Activated CD4-positive, alpha-beta T cell treated with anti-CD3 and anti-CD28 coated beads for 4 hours (primary cell): ENCODE data around the gene PSMB7.

Experiments used
- DNase-seq, 2 donors: peaks; one replicate each; pipeline ENCODE4 v3.0.0-alpha.2; 2020

Gene PSMB7

GRCh38 chr9:124377551-124378406 is 37.5 kb downstream of the PSMB7 start:
- no peak for DNase-seq

- no peak for DNase-seq
Measured at GRCh38 chr9:124376329-124376728, 38.9 kb downstream of the PSMB7 start.

- no peak for DNase-seq
Measured at GRCh38 chr9:124375726-124376125, 39.5 kb downstream of the PSMB7 start.

GRCh38 chr9:124373851-124374250 is 41.4 kb downstream of the PSMB7 start:
- no peak for DNase-seq

- no peak for DNase-seq
Measured at GRCh38 chr9:124373386-124373785, 41.9 kb downstream of the PSMB7 start.

- no peak for DNase-seq
Measured at GRCh38 chr9:124372038-124372437, 43.2 kb downstream of the PSMB7 start.

GRCh38 chr9:124370896-124371582 is 44.2 kb downstream of the PSMB7 start:
- no peak for DNase-seq

- DNase-seq = no peak
Measured at GRCh38 chr9:124369231-124369797, 45.9 kb downstream of the PSMB7 start.

GRCh38 chr9:124368692-124369091 is 46.5 kb downstream of the PSMB7 start:
- no peak for DNase-seq

GRCh38 chr9:124366476-124367220 is 48.6 kb downstream of the PSMB7 start:
- no peak for DNase-seq

GRCh38 chr9:124365036-124365435 is 50.2 kb downstream of the PSMB7 start:
- DNase-seq = no peak

GRCh38 chr9:124364141-124364540 is 51.1 kb downstream of the PSMB7 start:
- no peak for DNase-seq

- DNase-seq = no peak
Measured at GRCh38 chr9:124363326-124364096, 51.7 kb downstream of the PSMB7 start.

GRCh38 chr9:124361128-124361527 is 54.1 kb downstream of the PSMB7 start:
- DNase-seq = no peak

GRCh38 chr9:124359855-124360678 is 55.2 kb downstream of the PSMB7 start:
- DNase-seq = no peak

- no peak for DNase-seq
Measured at GRCh38 chr9:124359426-124359825, 55.8 kb downstream of the PSMB7 start.

GRCh38 chr9:124358631-124359030 is 56.6 kb downstream of the PSMB7 start:
- DNase-seq = no peak

GRCh38 chr9:124357721-124358361 is 57.4 kb downstream of the PSMB7 start:
- DNase-seq = no peak

GRCh38 chr9:124356745-124357390 is 58.4 kb downstream of the PSMB7 start:
- DNase-seq = no peak
